ENCODE measurements around the gene GRN. TPM values are rescaled to one million over a fixed set of nuclear protein-coding genes. Genes with fewer than 3 reads are reported as not detected.

Gene GRN
- total and polyA plus RNA-seq, 2 of the 13 experiments (the other 11 are each of a cell fraction or from before 2014, with no cell fraction given), result 86.6 to 143 TPM

GRCh38 chr17:44361292-44362260 is 16.5 kb downstream of the GRN start (continued):
- TF ChIP-seq REXO4 (CRISPR knock-in tag; IDR thresholded peaks at IDR 0.05; ENCODE audit: borderline replicate concordance) (no peak), ZFAT (CRISPR knock-in tag; conservative IDR thresholded peaks at IDR 0.05) (no peak), GTF3A (CRISPR knock-in tag; conservative IDR thresholded peaks at IDR 0.05) (no peak), ARNT2 (CRISPR knock-in tag; IDR thresholded peaks at IDR 0.05; ENCODE audit: low read depth) (no peak), ZNF484 (CRISPR knock-in tag; IDR thresholded peaks at IDR 0.05; ENCODE audit: borderline replicate concordance, low read depth) (no peak), ZNF512 (CRISPR knock-in tag; IDR thresholded peaks at IDR 0.05) (no peak), BCL3 (CRISPR knock-in tag; IDR thresholded peaks at IDR 0.05) (no peak), ZNF326 (CRISPR knock-in tag; IDR thresholded peaks at IDR 0.05; ENCODE audit: borderline replicate concordance) (no peak), CEBPB (IDR thresholded peaks at IDR 0.05; ENCODE audit: borderline replicate concordance, low read depth, low read length) (no peak)
